ENCODE measurements around the gene ZNF622. TPM values are rescaled to one million over a fixed set of nuclear protein-coding genes. Genes with fewer than 3 reads are reported as not detected.

ZNF622 gene
- total and polyA plus RNA-seq, 2 of the 13 experiments (the other 11 are each of a cell fraction or from before 2014, with no cell fraction given), result 12.1 to 44.7 TPM

DNA sequence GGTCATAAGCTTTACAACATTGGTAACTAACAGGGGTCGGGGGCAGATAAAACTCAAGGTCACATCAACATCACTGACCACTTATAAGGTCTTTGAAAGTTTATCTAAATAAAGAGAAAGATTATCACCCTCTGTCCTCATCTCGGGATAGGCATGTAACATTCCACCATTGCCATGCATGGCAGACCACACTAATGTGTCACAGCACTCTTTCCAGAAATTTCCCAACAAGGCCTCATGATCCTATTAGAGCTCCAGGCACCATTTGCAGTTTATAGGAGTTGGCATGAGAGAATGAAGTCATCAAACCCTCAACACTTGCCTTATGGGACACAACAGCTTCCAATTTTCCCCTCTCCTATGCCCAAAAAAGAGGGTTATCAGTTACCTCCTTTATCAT lies 31.9 kb upstream of the ZNF622 start:
- intact Hi-C loops (cut with micrococcal nuclease; ENCODE audit: unreplicated experiment) (no loop called here), in situ Hi-C loops (cut with HindIII; ENCODE audit: extremely low pct_ligation_motif_present, low pct_unique_long_range_greater_than_20kb) (no loop called here)
- 3% methylated on average over 2 of the region's 2 CpGs for WGBS (ENCODE audit: low lambda C conversion rate)
- Histone ChIP-seq H3K9me3 (ENCODE audit: low read length) (peaks cover 20% of the 10 kb centered on the region; the same call in 1 of the 2 replicates), H3K4me3 (replicated peaks in 1 of 3; ENCODE audit: insufficient read depth in 1 of 3, low read depth in 2 of 3, low read length in 3 of 3) (no peak overlapping the region), H3K27me3 (ENCODE audit: control insufficient read depth in 1 of 2, insufficient read depth in 2 of 2, low read length in 2 of 2) (no peaks in the 10 kb centered on the region), H4K20me1 (ENCODE audit: insufficient read depth, low read length) (no peaks in the 10 kb centered on the region), H3K9ac (ENCODE audit: insufficient read depth, low read depth, low read length) (no peak overlapping the region), H3K4me2 (ENCODE audit: low read depth, low read length) (no peak overlapping the region), H3K4me1 (ENCODE audit: insufficient read depth, low read length) (no peaks in the 10 kb centered on the region), H2AFZ (ENCODE audit: low read length) (no peak overlapping the region), H3K36me3 (replicated peaks in 1 of 2; ENCODE audit: control insufficient read depth in 1 of 2, insufficient read depth in 2 of 2, low read length in 2 of 2) (no peaks in the 10 kb centered on the region), H3K27ac (ENCODE audit: extremely low read length, insufficient read depth, low read length) (no peak overlapping the region), H3K79me2 (ENCODE audit: insufficient read depth, low read length) (no peaks in the 10 kb centered on the region)
- ATAC-seq, result no peak
- POLR2A ChIA-PET, result no interaction called here
- BruUV-seq (replicated peaks), result no TSS peak
- no peak for FAIRE-seq
- CTCF ChIA-PET (ENCODE audit: low intra/inter-chr PET ratio, low total read pairs), result no interaction called here
- no peak for DNase-seq (ENCODE audit: low spot score)
- TF ChIP-seq TBX3 (IDR thresholded peaks at IDR 0.05; ENCODE audit: borderline replicate concordance), result no peak
- no peak for TF ChIP-seq CSRNP2 (CRISPR knock-in tag; conservative IDR thresholded peaks at IDR 0.05; ENCODE audit: low read depth)
- TF ChIP-seq MIER3 (CRISPR knock-in tag; IDR thresholded peaks at IDR 0.05; ENCODE audit: borderline replicate concordance), result no peak
- TF ChIP-seq, protein P1, sequence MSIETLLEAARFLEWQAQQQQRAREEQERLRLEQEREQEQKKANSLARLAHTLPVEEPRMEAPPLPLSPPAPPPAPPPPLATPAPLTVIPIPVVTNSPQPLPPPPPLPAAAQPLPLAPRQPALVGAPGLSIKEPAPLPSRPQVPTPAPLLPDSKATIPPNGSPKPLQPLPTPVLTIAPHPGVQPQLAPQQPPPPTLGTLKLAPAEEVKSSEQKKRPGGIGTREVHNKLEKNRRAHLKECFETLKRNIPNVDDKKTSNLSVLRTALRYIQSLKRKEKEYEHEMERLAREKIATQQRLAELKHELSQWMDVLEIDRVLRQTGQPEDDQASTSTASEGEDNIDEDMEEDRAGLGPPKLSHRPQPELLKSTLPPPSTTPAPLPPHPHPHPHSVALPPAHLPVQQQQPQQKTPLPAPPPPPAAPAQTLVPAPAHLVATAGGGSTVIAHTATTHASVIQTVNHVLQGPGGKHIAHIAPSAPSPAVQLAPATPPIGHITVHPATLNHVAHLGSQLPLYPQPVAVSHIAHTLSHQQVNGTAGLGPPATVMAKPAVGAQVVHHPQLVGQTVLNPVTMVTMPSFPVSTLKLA (IDR thresholded peaks at IDR 0.05), result no peak
- TF ChIP-seq, protein P2, sequence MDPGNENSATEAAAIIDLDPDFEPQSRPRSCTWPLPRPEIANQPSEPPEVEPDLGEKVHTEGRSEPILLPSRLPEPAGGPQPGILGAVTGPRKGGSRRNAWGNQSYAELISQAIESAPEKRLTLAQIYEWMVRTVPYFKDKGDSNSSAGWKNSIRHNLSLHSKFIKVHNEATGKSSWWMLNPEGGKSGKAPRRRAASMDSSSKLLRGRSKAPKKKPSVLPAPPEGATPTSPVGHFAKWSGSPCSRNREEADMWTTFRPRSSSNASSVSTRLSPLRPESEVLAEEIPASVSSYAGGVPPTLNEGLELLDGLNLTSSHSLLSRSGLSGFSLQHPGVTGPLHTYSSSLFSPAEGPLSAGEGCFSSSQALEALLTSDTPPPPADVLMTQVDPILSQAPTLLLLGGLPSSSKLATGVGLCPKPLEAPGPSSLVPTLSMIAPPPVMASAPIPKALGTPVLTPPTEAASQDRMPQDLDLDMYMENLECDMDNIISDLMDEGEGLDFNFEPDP (CRISPR knock-in tag; conservative IDR thresholded peaks at IDR 0.05), result no peak
- TF ChIP-seq ZNF451 (CRISPR knock-in tag; IDR thresholded peaks at IDR 0.05), result no peak
- TF ChIP-seq, protein P3, sequence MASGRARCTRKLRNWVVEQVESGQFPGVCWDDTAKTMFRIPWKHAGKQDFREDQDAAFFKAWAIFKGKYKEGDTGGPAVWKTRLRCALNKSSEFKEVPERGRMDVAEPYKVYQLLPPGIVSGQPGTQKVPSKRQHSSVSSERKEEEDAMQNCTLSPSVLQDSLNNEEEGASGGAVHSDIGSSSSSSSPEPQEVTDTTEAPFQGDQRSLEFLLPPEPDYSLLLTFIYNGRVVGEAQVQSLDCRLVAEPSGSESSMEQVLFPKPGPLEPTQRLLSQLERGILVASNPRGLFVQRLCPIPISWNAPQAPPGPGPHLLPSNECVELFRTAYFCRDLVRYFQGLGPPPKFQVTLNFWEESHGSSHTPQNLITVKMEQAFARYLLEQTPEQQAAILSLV (CRISPR knock-in tag; IDR thresholded peaks at IDR 0.05; ENCODE audit: borderline replicate concordance), result no peak
- TF ChIP-seq HOXA3 (CRISPR knock-in tag; IDR thresholded peaks at IDR 0.05), result no peak
- no peak for TF ChIP-seq ZNF761 (CRISPR knock-in tag; conservative IDR thresholded peaks at IDR 0.05)
- TF ChIP-seq TEAD2 (CRISPR knock-in tag; IDR thresholded peaks at IDR 0.05), result no peak
- no peak for TF ChIP-seq ZNF614 (CRISPR knock-in tag; IDR thresholded peaks at IDR 0.05; ENCODE audit: borderline replicate concordance)
- TF ChIP-seq ZBTB44 (CRISPR knock-in tag; IDR thresholded peaks at IDR 0.05), result no peak
- no peak for TF ChIP-seq ARHGAP35 (CRISPR knock-in tag; IDR thresholded peaks at IDR 0.05; ENCODE audit: borderline replicate concordance)
- no peak for TF ChIP-seq MEIS2 (CRISPR knock-in tag; IDR thresholded peaks at IDR 0.05)
- TF ChIP-seq STAT5B (CRISPR knock-in tag; IDR thresholded peaks at IDR 0.05), result no peak

All from HepG2 (cell line).